OCI-LY3 (cell line): ENCODE data around the gene RNF141.

Experiments
- CTCF ChIP-seq: fragments of 200-600, 300-600 bp; sonication (generic); IDR thresholded peaks from 2 replicates; pipeline ENCODE4 v1.5.1; 2014; ENCODE audit warnings: antibody characterized with exemption, low read length, low read depth
- EZH2phosphoT487 ChIP-seq: fragments of 200-600 bp; shearing (Covaris generic); IDR thresholded peaks from 2 replicates; pipeline ENCODE4 v1.6.1; 2018; ENCODE audit warnings: antibody characterized with exemption, mixed run types, low read depth

- no peak for TF ChIP-seq CTCF
- TF ChIP-seq EZH2phosphoT487: no peak
Measured at GRCh38 chr11:10483584-10483983, 57.4 kb downstream of the RNF141 start.
